Natural killer cell (primary cell): ENCODE measurements around the gene RAB19. TPM values are rescaled to one million over a fixed set of nuclear protein-coding genes. Genes with fewer than 3 reads are reported as not detected.

Source experiments
- ATAC-seq, 3 donors: fragments of 150-1000 bp in 2 of 3; fragments of 200-7000 bp in 1 of 3; cut with Tn5 transposase; 1 replicate in 1 of 3; 2 replicates in 2 of 3; pipeline ENCODE4 v1.10.0; 2021; ENCODE audit warnings: mild to moderate bottlenecking in 2 of 3, moderate library complexity in 2 of 3
- DNase-seq, 2 donors: peaks; one replicate each; pipeline versions ENCODE4 v3.0.0 to v3.0.0-alpha.2; 2013 to 2021; ENCODE audit warnings: mixed read lengths in 1 of 2
- H3K27ac ChIP-seq: one replicate; pipeline ENCODE4 v1.5.1; 2013; ENCODE audit warnings: mild to moderate bottlenecking, low read length
- H3K27me3 ChIP-seq: one replicate; pipeline ENCODE4 v1.6.1; 2013; ENCODE audit warnings: low read length; ENCODE audit not compliant: control insufficient read depth, insufficient read depth
- H3K36me3 ChIP-seq: one replicate; pipeline ENCODE4 v1.6.1; 2013; ENCODE audit warnings: low read length; ENCODE audit not compliant: control insufficient read depth, insufficient read depth
- H3K4me1 ChIP-seq: one replicate; pipeline ENCODE4 v1.6.1; 2013; ENCODE audit warnings: low read length; ENCODE audit not compliant: control insufficient read depth, insufficient read depth
- H3K4me3 ChIP-seq: one replicate; pipeline ENCODE4 v1.5.1; 2013; ENCODE audit warnings: low read length
- H3K9me3 ChIP-seq: one replicate; pipeline ENCODE4 v1.6.1; 2013; ENCODE audit warnings: low read length; ENCODE audit not compliant: control insufficient read depth, insufficient read depth
- H3K27ac Mint-ChIP-seq, 2 donors: one replicate each; pipeline ENCODE4 v1.8.0; 2022; ENCODE audit warnings: mild to moderate bottlenecking in 2 of 2, mixed read lengths in 2 of 2, moderate library complexity in 1 of 2
- H3K27me3 Mint-ChIP-seq, 2 donors: one replicate each; pipeline ENCODE4 v1.8.0; 2022; ENCODE audit warnings: low read depth in 2 of 2, mixed read lengths in 2 of 2
- H3K36me3 Mint-ChIP-seq: one replicate; pipeline ENCODE4 v1.8.0; 2022; ENCODE audit warnings: mixed read lengths
- H3K4me1 Mint-ChIP-seq, 2 donors: one replicate each; pipeline ENCODE4 v1.8.0; 2022; ENCODE audit warnings: mixed read lengths in 2 of 2
- H3K4me3 Mint-ChIP-seq: one replicate; pipeline ENCODE4 v1.8.0; 2022; ENCODE audit warnings: mild to moderate bottlenecking, moderate library complexity, mixed read lengths
- H3K9me3 Mint-ChIP-seq, 2 donors: one replicate each; pipeline ENCODE4 v1.8.0; 2022; ENCODE audit warnings: mixed read lengths in 2 of 2
- CTCF ChIP-seq: fragments of 200-600 bp; IDR thresholded peaks from one replicate; pipeline ENCODE4 v1.8.0; 2022; ENCODE audit warnings: antibody characterized with exemption
- WGBS: methylation state at CpG from one replicate; pipeline ENCODE4 v1.1.7; 2013; ENCODE audit warnings: missing lambda C conversion rate; ENCODE audit not compliant: insufficient coverage; 5-methylcytosine and 5-hydroxymethylcytosine counted together
- intact Hi-C: fragments of 100-400 bp; cut with micrococcal nuclease; formaldehyde crosslinking; loops from one replicate; pipeline ENCODE4 v1.14.2; 2022
- total RNA-seq, 4 donors: library from RNA; stranded (reverse); fragments of 120-200 nt in 1 of 4; gene quantifications; one replicate each; pipeline versions ENCODE4 v1.2.3 to v1.2.4, GENCODE V29; 2013 to 2022

RAB19 gene
- total RNA-seq, 3 donors from 2014 or later (not counting 1 experiment from before 2014, with no cell fraction given) = 1.9 to 3.3 (median 2.8) TPM

- Mint-ChIP-seq H3K27me3 (no peaks in the 10 kb centered on the region), H3K9me3 (no peaks in the 10 kb centered on the region), H3K4me1 (no peaks in the 10 kb centered on the region), H3K27ac (no peak overlapping the region), H3K4me3 (no peak overlapping the region), H3K36me3 (no peaks in the 10 kb centered on the region)
- intact Hi-C loops = no loop called here
- no peak for TF ChIP-seq CTCF
- DNase-seq (no peak), ATAC-seq (no peak)
- H3K27ac ChIP-seq = no peak overlapping the region
- peaks cover 5% of the 10 kb centered on the region for H3K36me3 ChIP-seq
- H3K9me3 ChIP-seq = no peaks in the 10 kb centered on the region
- H3K27me3 ChIP-seq = no peaks in the 10 kb centered on the region
- no CpG with 5 or more reads among the region's 1 CpG for WGBS
- H3K4me3 ChIP-seq = no peak overlapping the region
- H3K4me1 ChIP-seq = peaks cover 9% of the 10 kb centered on the region
Measured at GRCh38 chr7:140384894-140385545, 18.8 kb upstream of the RAB19 start.

- intact Hi-C loops = no loop called here
Measured at GRCh38 chr7:140389445-140389844, 14.4 kb upstream of the RAB19 start.

GRCh38 chr7:140390034-140390433 is 13.8 kb upstream of the RAB19 start:
- H3K27me3 ChIP-seq = no peaks in the 10 kb centered on the region
- TF ChIP-seq CTCF = no peak
- no peak overlapping the region for H3K4me3 Mint-ChIP-seq
- no peak overlapping the region for H3K27ac Mint-ChIP-seq
- intact Hi-C loops = no loop called here
- H3K4me3 ChIP-seq = no peak overlapping the region
- no peaks in the 10 kb centered on the region for H3K36me3 ChIP-seq
- H3K9me3 Mint-ChIP-seq = no peaks in the 10 kb centered on the region
- WGBS = 75% methylated on average over 4 of the region's 4 CpGs
- no peaks in the 10 kb centered on the region for H3K36me3 Mint-ChIP-seq
- H3K27me3 Mint-ChIP-seq = no peaks in the 10 kb centered on the region
- ATAC-seq (no peak), DNase-seq (no peak)
- H3K4me1 ChIP-seq = peaks cover 22% of the 10 kb centered on the region
- H3K9me3 ChIP-seq = no peaks in the 10 kb centered on the region
- H3K27ac ChIP-seq = no peak overlapping the region
- H3K4me1 Mint-ChIP-seq = no peaks in the 10 kb centered on the region

More at GRCh38 chr7:140389445-140389844, 14.4 kb upstream of the RAB19 start:
- Mint-ChIP-seq H3K36me3 (no peaks in the 10 kb centered on the region), H3K27me3 (no peaks in the 10 kb centered on the region), H3K4me1 (no peaks in the 10 kb centered on the region), H3K4me3 (no peak overlapping the region), H3K9me3 (no peaks in the 10 kb centered on the region), H3K27ac (no peak overlapping the region)
- Histone ChIP-seq H3K27me3 (no peaks in the 10 kb centered on the region), H3K9me3 (no peaks in the 10 kb centered on the region), H3K4me1 (peaks cover 22% of the 10 kb centered on the region), H3K36me3 (no peaks in the 10 kb centered on the region), H3K4me3 (no peak overlapping the region), H3K27ac (no peak overlapping the region)
- no peak for DNase-seq
- WGBS = 92% methylated on average over 8 of the region's 10 CpGs
- ATAC-seq = no peak
- TF ChIP-seq CTCF = no peak
